Brain microvascular endothelial cell (primary cell): ENCODE results near the gene DDB1.

ENCODE experiments used
- DNase-seq: peaks from one replicate; pipeline ENCODE4 v3.0.0-alpha.2; 2020
- H3K27ac ChIP-seq: fragments of 250-450 bp; sonication (Bioruptor Pico); 2 replicates; pipeline ENCODE4 v1.5.1; 2020; ENCODE audit warnings: mild to moderate bottlenecking, moderate library complexity
- H3K27me3 ChIP-seq: fragments of 250-450 bp; sonication (Bioruptor Pico); replicated peaks from 2 replicates; pipeline ENCODE4 v1.5.1; 2020; ENCODE audit warnings: mild to moderate bottlenecking
- H3K36me3 ChIP-seq: fragments of 250-450 bp; sonication (Bioruptor Pico); replicated peaks from 2 replicates; pipeline ENCODE4 v1.5.1; 2020; ENCODE audit warnings: mild to moderate bottlenecking
- H3K4me3 ChIP-seq: 2 replicates; pipeline ENCODE4 v1.5.1; 2011; ENCODE audit warnings: low read depth, mild to moderate bottlenecking, control low read depth, low read length, moderate library complexity
- in situ Hi-C: cut with HindIII; loops from 2 replicates; pipeline ENCODE4 v1.10.0; 2017; ENCODE audit warnings: low sequenced_read_pairs, low pct_ligation_motif_present
- TF ChIP-seq, protein P1 (sequence below): IDR thresholded peaks from 2 replicates; pipeline ENCODE4 v1.5.1; 2011; ENCODE audit warnings: low read depth, mild to moderate bottlenecking, moderate library complexity, low read length, control low read depth, inconsistent platforms; ENCODE audit errors: missing control alignments

DDB1 gene

DNA sequence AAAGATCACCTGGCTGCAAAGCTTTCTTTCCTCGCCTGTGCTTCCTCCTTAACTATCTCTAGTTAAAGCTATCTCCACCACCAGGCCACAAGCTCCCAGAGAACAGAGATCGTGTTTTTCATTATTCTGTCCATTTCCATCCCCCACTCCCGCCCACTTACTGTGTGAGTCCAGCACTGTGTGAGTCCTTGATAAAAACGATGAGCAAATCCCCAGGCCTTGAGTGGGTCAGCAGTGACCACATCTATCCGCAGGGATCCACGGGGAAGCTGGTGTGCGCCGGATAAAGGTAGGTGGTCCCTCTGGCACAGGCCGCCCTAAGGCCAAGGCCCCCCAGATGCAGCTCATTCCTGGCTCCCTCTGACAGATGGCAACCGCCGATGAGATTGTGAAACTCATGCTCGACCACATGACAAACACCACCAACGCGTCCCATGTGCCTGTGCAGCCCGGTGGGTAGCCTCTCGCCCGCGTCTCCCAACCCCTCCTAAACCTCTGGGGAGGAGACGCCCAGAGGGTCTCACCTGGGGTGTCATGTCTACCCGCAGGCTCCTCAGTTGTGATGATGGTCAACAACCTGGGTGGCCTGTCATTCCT lies 9.4 kb upstream of the DDB1 start:
- in situ Hi-C loops, result no loop called here
- Histone ChIP-seq H3K27me3 (no peaks in the 10 kb centered on the region), H3K27ac (no peak overlapping the region), H3K36me3 (no peaks in the 10 kb centered on the region), H3K4me3 (no peak overlapping the region)
- DNase-seq, result no peak
- TF ChIP-seq, protein P1, sequence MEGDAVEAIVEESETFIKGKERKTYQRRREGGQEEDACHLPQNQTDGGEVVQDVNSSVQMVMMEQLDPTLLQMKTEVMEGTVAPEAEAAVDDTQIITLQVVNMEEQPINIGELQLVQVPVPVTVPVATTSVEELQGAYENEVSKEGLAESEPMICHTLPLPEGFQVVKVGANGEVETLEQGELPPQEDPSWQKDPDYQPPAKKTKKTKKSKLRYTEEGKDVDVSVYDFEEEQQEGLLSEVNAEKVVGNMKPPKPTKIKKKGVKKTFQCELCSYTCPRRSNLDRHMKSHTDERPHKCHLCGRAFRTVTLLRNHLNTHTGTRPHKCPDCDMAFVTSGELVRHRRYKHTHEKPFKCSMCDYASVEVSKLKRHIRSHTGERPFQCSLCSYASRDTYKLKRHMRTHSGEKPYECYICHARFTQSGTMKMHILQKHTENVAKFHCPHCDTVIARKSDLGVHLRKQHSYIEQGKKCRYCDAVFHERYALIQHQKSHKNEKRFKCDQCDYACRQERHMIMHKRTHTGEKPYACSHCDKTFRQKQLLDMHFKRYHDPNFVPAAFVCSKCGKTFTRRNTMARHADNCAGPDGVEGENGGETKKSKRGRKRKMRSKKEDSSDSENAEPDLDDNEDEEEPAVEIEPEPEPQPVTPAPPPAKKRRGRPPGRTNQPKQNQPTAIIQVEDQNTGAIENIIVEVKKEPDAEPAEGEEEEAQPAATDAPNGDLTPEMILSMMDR, result no peak

DNA sequence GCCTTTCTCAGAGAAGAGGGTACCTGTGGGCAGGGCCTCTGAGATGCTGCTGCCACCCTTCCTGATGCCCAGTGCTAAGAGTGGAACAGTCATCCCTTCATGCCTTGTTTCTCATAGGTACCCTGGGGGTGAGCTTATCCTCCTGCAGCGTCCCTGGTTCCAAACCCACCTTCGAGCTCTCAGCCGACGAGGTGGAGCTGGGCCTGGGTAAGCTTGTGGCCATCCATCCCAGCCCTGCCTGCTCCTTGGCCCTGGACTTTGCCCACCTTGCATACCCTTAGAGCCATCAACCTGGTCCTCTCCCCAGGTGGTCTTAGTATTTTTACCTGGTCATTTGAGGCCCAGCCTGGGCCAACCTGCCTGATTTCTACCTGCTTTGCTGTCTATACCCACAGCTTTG lies 8.8 kb upstream of the DDB1 start:
- Histone ChIP-seq H3K4me3 (no peak overlapping the region), H3K36me3 (no peaks in the 10 kb centered on the region), H3K27me3 (no peaks in the 10 kb centered on the region), H3K27ac (no peak overlapping the region)
- in situ Hi-C loops, result no loop called here
- TF ChIP-seq, protein P1, result no peak
- DNase-seq, result no peak

DNA sequence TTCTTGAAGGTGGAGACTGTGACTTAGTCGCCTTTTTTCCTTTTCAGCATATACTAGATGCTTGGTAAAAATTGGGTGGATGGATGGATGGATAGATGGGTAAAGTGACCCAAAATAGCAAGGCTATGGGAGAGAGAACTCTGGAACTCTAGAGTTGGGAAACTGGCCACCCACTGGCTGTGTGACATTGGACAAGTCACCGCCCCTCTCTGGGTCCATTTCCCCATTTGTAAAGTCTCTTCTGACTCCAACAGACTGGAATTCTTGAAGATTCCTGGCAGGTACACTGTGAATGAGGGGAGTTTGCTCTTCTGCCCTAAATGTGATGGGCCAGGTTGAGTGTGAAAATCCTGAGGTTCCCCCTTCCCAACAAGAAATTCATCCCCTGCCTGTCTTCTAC lies 8.1 kb upstream of the DDB1 start:
- Histone ChIP-seq H3K27me3 (no peaks in the 10 kb centered on the region), H3K27ac (no peak overlapping the region), H3K4me3 (no peak overlapping the region), H3K36me3 (no peaks in the 10 kb centered on the region)
- no peak for DNase-seq
- TF ChIP-seq, protein P1, result no peak
- in situ Hi-C loops, result no loop called here

DNA sequence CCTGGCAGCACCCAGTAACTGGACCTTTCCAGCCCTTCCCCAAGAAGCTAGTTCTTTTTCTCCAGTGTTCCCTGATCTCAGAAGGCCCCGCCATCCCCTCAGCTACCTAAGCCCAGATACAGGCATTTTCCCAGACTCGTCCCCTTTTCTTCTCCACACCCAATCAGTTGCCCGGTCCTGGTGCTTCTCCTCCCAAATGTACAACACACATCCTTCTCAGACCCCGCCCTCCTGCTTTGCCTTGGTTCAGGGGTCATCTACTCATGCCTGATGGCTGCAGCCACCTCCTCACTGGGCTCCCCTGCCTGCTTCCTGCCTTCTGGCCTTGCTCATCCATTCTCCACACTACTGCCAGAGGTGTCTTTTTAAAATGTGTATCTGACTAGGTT lies 6.6 kb upstream of the DDB1 start:
- TF ChIP-seq, protein P1, result no peak
- no peaks in the 10 kb centered on the region for H3K36me3 ChIP-seq
- H3K27me3 ChIP-seq, result no peaks in the 10 kb centered on the region
- in situ Hi-C loops, result no loop called here
- no peak overlapping the region for H3K27ac ChIP-seq
- H3K4me3 ChIP-seq, result no peak overlapping the region
- no peak for DNase-seq

GRCh38 chr11:61338783-61339489 lies 6.0 kb upstream of the DDB1 start:
- no peak overlapping the region for H3K4me3 ChIP-seq
- no peak overlapping the region for H3K27ac ChIP-seq
- TF ChIP-seq, protein P1, result no peak
- in situ Hi-C loops, result no loop called here
- H3K36me3 ChIP-seq, result no peaks in the 10 kb centered on the region
- no peaks in the 10 kb centered on the region for H3K27me3 ChIP-seq
- DNase-seq, result no peak
